Kidney (tissue), 14 donors: ENCODE data around the gene COL6A1. TPM values are rescaled to one million over a fixed set of nuclear protein-coding genes. Genes with fewer than 3 reads are reported as not detected.
"Not testable (repeated sequence)": the region's sequence is repeated elsewhere in the genome, so short reads cannot be mapped to it uniquely, and the experiment has no call there.

Source experiments
- DNase-seq, 5 donors: peaks; one replicate each; pipeline ENCODE4 v3.0.0-alpha.2; 2013 to 2020
- FAIRE-seq: peaks from 2 replicates; lab custom pipeline; 2012; peaks lifted over from hg19 to GRCh38; lab: Jason Lieb, UNC
- H3K27ac ChIP-seq, 2 donors: one replicate each; pipeline ENCODE4 v1.7.0; 2013; ENCODE audit warnings: low read depth in 2 of 2, low read length in 2 of 2, inconsistent platforms in 1 of 2
- H3K27me3 ChIP-seq: one replicate; pipeline ENCODE4 v1.7.1; 2013; ENCODE audit warnings: low read length, inconsistent platforms; ENCODE audit not compliant: control insufficient read depth, insufficient read depth
- H3K36me3 ChIP-seq, 3 donors: one replicate each; pipeline versions ENCODE4 v1.7.0 to v1.7.1; 2013; ENCODE audit warnings: low read length in 3 of 3, control low read depth in 1 of 3, inconsistent platforms in 1 of 3; ENCODE audit not compliant: insufficient read depth in 3 of 3, control insufficient read depth in 2 of 3
- H3K4me1 ChIP-seq, 3 donors: one replicate each; pipeline versions ENCODE4 v1.7.0 to v1.7.1; 2013; ENCODE audit warnings: low read length in 3 of 3, inconsistent platforms in 1 of 3, low read depth in 1 of 3; ENCODE audit not compliant: control insufficient read depth in 2 of 3, insufficient read depth in 2 of 3
- H3K4me3 ChIP-seq, 3 donors: one replicate each; pipeline versions ENCODE4 v1.7.0 to v1.8.1; 2013; ENCODE audit warnings: low read length in 3 of 3, control low read depth in 1 of 3, inconsistent platforms in 1 of 3
- H3K9ac ChIP-seq, 3 donors: one replicate each; pipeline versions ENCODE4 v1.7.0 to v1.7.1; 2013; ENCODE audit warnings: low read length in 3 of 3, control low read depth in 1 of 3, inconsistent platforms in 1 of 3
- H3K9me3 ChIP-seq, 3 donors: one replicate each; pipeline versions ENCODE4 v1.7.0 to v1.7.1; 2013; ENCODE audit warnings: low read length in 3 of 3, control low read depth in 1 of 3, inconsistent platforms in 1 of 3; ENCODE audit not compliant: control insufficient read depth in 2 of 3, insufficient read depth in 1 of 3
- intact Hi-C: fragments of 100-400 bp; cut with DNase I; formaldehyde crosslinking; loops from one replicate; pipeline ENCODE4 v1.11.1; 2022
- polyA plus RNA-seq: library from polyadenylated mRNA; stranded (reverse); fragments of 350-450 nt; fragmentation: Illumina TruSeq; extraction: RNeasy Lipid Tissue Mini Kit (QIAGEN cat#74804); gene quantifications from one replicate; pipeline ENCODE4 v1.2.3, GENCODE V29; 2014; ENCODE audit warnings: low read depth, low replicate concordance; ENCODE audit not compliant: insufficient read depth
- total RNA-seq: library from RNA; stranded (reverse); fragmentation: NEBNext Ultra II Directional; extraction: Animal tissue kit (Norgen Biotek cat#: 25700); gene quantifications from one replicate; pipeline ENCODE4 v1.2.1, GENCODE V29; 2021
- TF ChIP-seq, protein P1 (sequence below): IDR thresholded peaks from 3 replicates; pipeline ENCODE4 v1.5.1; 2012; ENCODE audit warnings: mild to moderate bottlenecking, moderate library complexity, borderline replicate concordance; ENCODE audit not compliant: insufficient read depth; ENCODE audit errors: extremely low read depth
- donor health status: control.
- donor health status: control.
- donor health status: control.
- donor health status: control.
- donor health status: control.
- donor health status: DM: yes; HTN: yes; CAD: no.
- donor health status: Normal renal cell carcinoma (clear cell type).

COL6A1 gene
- total and polyA plus RNA-seq, 2 donors from 2014 or later, result 112 to 127 TPM

- Histone ChIP-seq H3K27me3 (no peaks in the 10 kb centered on the region), H3K4me3 (no peak overlapping the region), H3K36me3 (no peaks in the 10 kb centered on the region), H3K9me3 (no peaks in the 10 kb centered on the region), H3K4me1 (no peaks in the 10 kb centered on the region), H3K27ac (no peak overlapping the region), H3K9ac (no peak overlapping the region)
- DNase-seq, result peak in 1 of 5 donors; percentile 6
- intact Hi-C loops, result no loop called here
- TF ChIP-seq, protein P1, sequence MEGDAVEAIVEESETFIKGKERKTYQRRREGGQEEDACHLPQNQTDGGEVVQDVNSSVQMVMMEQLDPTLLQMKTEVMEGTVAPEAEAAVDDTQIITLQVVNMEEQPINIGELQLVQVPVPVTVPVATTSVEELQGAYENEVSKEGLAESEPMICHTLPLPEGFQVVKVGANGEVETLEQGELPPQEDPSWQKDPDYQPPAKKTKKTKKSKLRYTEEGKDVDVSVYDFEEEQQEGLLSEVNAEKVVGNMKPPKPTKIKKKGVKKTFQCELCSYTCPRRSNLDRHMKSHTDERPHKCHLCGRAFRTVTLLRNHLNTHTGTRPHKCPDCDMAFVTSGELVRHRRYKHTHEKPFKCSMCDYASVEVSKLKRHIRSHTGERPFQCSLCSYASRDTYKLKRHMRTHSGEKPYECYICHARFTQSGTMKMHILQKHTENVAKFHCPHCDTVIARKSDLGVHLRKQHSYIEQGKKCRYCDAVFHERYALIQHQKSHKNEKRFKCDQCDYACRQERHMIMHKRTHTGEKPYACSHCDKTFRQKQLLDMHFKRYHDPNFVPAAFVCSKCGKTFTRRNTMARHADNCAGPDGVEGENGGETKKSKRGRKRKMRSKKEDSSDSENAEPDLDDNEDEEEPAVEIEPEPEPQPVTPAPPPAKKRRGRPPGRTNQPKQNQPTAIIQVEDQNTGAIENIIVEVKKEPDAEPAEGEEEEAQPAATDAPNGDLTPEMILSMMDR, result no peak
- FAIRE-seq, result no peak
These were observed 23.5 kb downstream of the COL6A1 start for GRCh38 chr21:46005081-46005480.

DNA sequence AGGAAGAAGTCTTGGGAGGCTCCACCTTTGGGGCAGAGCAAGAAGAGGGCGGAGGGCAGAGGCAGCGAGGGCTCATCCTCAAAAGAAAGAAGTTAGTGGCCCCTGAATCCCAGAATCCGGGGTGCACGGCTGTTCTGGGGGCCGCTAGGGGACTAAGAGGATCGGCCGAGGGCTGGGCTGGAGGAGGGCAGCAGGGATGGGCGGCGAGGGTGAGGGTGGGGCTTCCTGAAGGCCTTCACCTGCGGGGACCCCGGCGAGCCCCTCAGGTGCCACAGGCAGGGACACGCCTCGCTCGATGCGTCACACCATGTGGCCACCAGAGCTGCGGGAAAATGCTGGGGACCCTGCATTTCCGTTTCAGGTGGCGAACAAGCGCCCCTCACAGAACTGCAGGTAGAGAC is 23.9 kb downstream of the COL6A1 start:
- Histone ChIP-seq H3K27ac (no peak overlapping the region), H3K4me1 (no peaks in the 10 kb centered on the region), H3K9ac (no peak overlapping the region), H3K9me3 (no peaks in the 10 kb centered on the region), H3K27me3 (no peaks in the 10 kb centered on the region), H3K36me3 (no peaks in the 10 kb centered on the region), H3K4me3 (no peak overlapping the region)
- DNase-seq (peak in 1 of 5 donors; percentile 35), FAIRE-seq (no peak)
- TF ChIP-seq, protein P1, result no peak
- intact Hi-C loops, result no loop called here

- H3K9ac ChIP-seq, FAIRE-seq, H3K4me1 ChIP-seq, H3K9me3 ChIP-seq, H3K27ac ChIP-seq, H3K27me3 ChIP-seq, H3K4me3 ChIP-seq, intact Hi-C loops, H3K36me3 ChIP-seq: not testable (repeated sequence)
- peak in 2 of 5 donors; percentile 5 to 50 for DNase-seq
These were observed 24.4 kb downstream of the COL6A1 start for GRCh38 chr21:46005894-46006546.

- TF ChIP-seq, protein P1, result no peak
- DNase-seq, result peak in 3 of 5 donors; percentile 6 to 74 (median 30)
- H3K27me3 ChIP-seq, result no peaks in the 10 kb centered on the region
- H3K4me3 ChIP-seq, result no peak overlapping the region
- intact Hi-C loops, result no loop called here
- no peaks in the 10 kb centered on the region for H3K9me3 ChIP-seq
- H3K9ac ChIP-seq, result no peak overlapping the region
- no peaks in the 10 kb centered on the region for H3K36me3 ChIP-seq
- no peak overlapping the region for H3K27ac ChIP-seq
- H3K4me1 ChIP-seq, result no peaks in the 10 kb centered on the region
- no peak for FAIRE-seq
These were observed 25.2 kb downstream of the COL6A1 start for GRCh38 chr21:46006547-46007491.
